Keratinocyte (primary cell): Measurements from ENCODE around the gene ZNF808. TPM values are rescaled to one million over a fixed set of nuclear protein-coding genes. Genes with fewer than 3 reads are reported as not detected.
"Not testable (repeated sequence)": the region's sequence is repeated elsewhere in the genome, so short reads cannot be mapped to it uniquely, and the experiment has no call there.

ENCODE experiments used
- DNase-seq: peaks from one replicate; pipeline ENCODE4 v3.0.0-alpha.2; 2011; ENCODE audit warnings: low read depth, missing footprints, low spot score
- FAIRE-seq: peaks from 2 replicates; lab custom pipeline; 2011; peaks lifted over from hg19 to GRCh38; lab: Jason Lieb, UNC
- H2AFZ ChIP-seq: 2 replicates; pipeline ENCODE4 v1.6.0; 2012; ENCODE audit warnings: low read length, control low read depth, inconsistent platforms; ENCODE audit not compliant: control insufficient read depth
- H3K27ac ChIP-seq: 2 replicates; pipeline ENCODE4 v1.5.1; 2011; ENCODE audit warnings: low read length; ENCODE audit not compliant: control insufficient read depth, insufficient read depth
- H3K27me3 ChIP-seq: 3 replicates; pipeline ENCODE4 v1.6.0; 2011; ENCODE audit warnings: low read length; ENCODE audit not compliant: control insufficient read depth, insufficient read depth; ENCODE audit errors: extremely low read depth
- H3K36me3 ChIP-seq, 2 experiments: 2 replicates in 1 of 2; 3 replicates in 1 of 2; pipeline ENCODE4 v1.5.1; 2011; ENCODE audit warnings: low read length in 2 of 2, mild to moderate bottlenecking in 1 of 2; ENCODE audit not compliant: control insufficient read depth in 2 of 2, insufficient read depth in 2 of 2; ENCODE audit errors: extremely low read depth in 1 of 2
- H3K4me1 ChIP-seq: 3 replicates; pipeline ENCODE4 v1.5.1; 2011; ENCODE audit warnings: low read length; ENCODE audit not compliant: control insufficient read depth, insufficient read depth; ENCODE audit errors: extremely low read depth
- H3K4me2 ChIP-seq: 3 replicates; pipeline ENCODE4 v1.6.0; 2011; ENCODE audit warnings: low read depth, low read length; ENCODE audit not compliant: control insufficient read depth, insufficient read depth; ENCODE audit errors: extremely low read depth
- H3K4me3 ChIP-seq, 3 experiments: fragments of 200-600 bp in 1 of 3; sonication (generic) in 1 of 3; 2 replicates in 2 of 3; 3 replicates in 1 of 3; pipeline ENCODE4 v1.5.1; 2011 to 2016; ENCODE audit warnings: low read length in 3 of 3, mild to moderate bottlenecking in 3 of 3, control low read depth in 2 of 3, inconsistent platforms in 1 of 3, low read depth in 1 of 3, mixed read lengths in 1 of 3, mixed run types in 1 of 3, moderate library complexity in 1 of 3; ENCODE audit not compliant: control insufficient read depth in 2 of 3, insufficient read depth in 2 of 3; ENCODE audit errors: extremely low read depth in 1 of 3
- H3K79me2 ChIP-seq: 2 replicates; pipeline ENCODE4 v1.6.0; 2012; ENCODE audit warnings: low read length; ENCODE audit not compliant: control insufficient read depth, insufficient read depth
- H3K9ac ChIP-seq: 3 replicates; pipeline ENCODE4 v1.6.0; 2011; ENCODE audit warnings: low read length; ENCODE audit not compliant: control insufficient read depth, insufficient read depth; ENCODE audit errors: extremely low read depth
- H3K9me1 ChIP-seq: 3 replicates; pipeline ENCODE4 v1.6.0; 2011; ENCODE audit warnings: low read length; ENCODE audit not compliant: control insufficient read depth, insufficient read depth; ENCODE audit errors: extremely low read depth
- H3K9me3 ChIP-seq: 2 replicates; pipeline ENCODE4 v1.5.1; 2012; ENCODE audit warnings: low read depth, low read length; ENCODE audit not compliant: control insufficient read depth
- H4K20me1 ChIP-seq: 3 replicates; pipeline ENCODE4 v1.6.0; 2011; ENCODE audit warnings: low read length; ENCODE audit not compliant: control insufficient read depth, insufficient read depth; ENCODE audit errors: extremely low read depth
- CTCF ChIP-seq, 3 experiments: IDR thresholded peaks in 1 of 3; conservative IDR thresholded peaks in 1 of 3; optimal IDR thresholded peaks in 1 of 3; 2 replicates in 2 of 3; 3 replicates in 1 of 3; pipeline versions ENCODE3 to v1.5.1; 2011; ENCODE audit warnings: low read length in 3 of 3, mild to moderate bottlenecking in 3 of 3, moderate library complexity in 2 of 3, control low read depth in 1 of 3, inconsistent platforms in 1 of 3; ENCODE audit not compliant: insufficient read depth in 2 of 3; ENCODE audit errors: extremely low read depth in 1 of 3
- EZH2 ChIP-seq: IDR thresholded peaks from one replicate; pipeline ENCODE4 v1.6.1; 2012; ENCODE audit warnings: inconsistent platforms, mild to moderate bottlenecking, low read length, moderate library complexity
- dilution Hi-C: fragments of 300-500 bp; cut with MboI; formaldehyde crosslinking; loops from one replicate; pipeline ENCODE4 v1.7.0; 2020; ENCODE audit warnings: low sequenced_read_pairs; ENCODE audit not compliant: extremely low pct_ligation_motif_present
- polyA plus RNA-seq, 5 experiments: library from polyadenylated mRNA; depleted of rRNA in 3 of 5; stranded (reverse) in 3 of 5; stranded (forward) in 1 of 5; unstranded in 1 of 5; fragments of >200 nt; gene quantifications; 1 replicate in 1 of 5; 2 replicates in 3 of 5; 3 replicates in 1 of 5; pipeline versions ENCODE4 v1.2.1 to v1.2.3, GENCODE V29; 2011 to 2012; ENCODE audit warnings: missing spikeins in 2 of 5, low read depth in 1 of 5, low replicate concordance in 1 of 5

The ZNF808 gene
- polyA plus RNA-seq, 1 donor (not counting 4 experiments of a cell fraction or from before 2014, with no cell fraction given): 6.8 TPM

GRCh38 chr19:52600639-52601024 is 73.2 kb downstream of the ZNF808 start:
- no peak for FAIRE-seq
- no peak overlapping the region for H3K27ac ChIP-seq
- no peaks in the 10 kb centered on the region for H3K27me3 ChIP-seq
- peaks cover 4% of the 10 kb centered on the region for H3K9me3 ChIP-seq
- no peaks in the 10 kb centered on the region for H4K20me1 ChIP-seq
- no peak for DNase-seq
- H3K4me3 ChIP-seq: peak overlapping the region; percentile 69 to 83 (median 78)
- dilution Hi-C loops: no loop called here
- peaks cover 2% of the 10 kb centered on the region for H3K79me2 ChIP-seq
- H3K4me1 ChIP-seq: peaks cover 4% of the 10 kb centered on the region
- peaks cover 0 to 8% of the 10 kb centered on the region in 2 experiments for H3K36me3 ChIP-seq
- TF ChIP-seq EZH2: no peak
- TF ChIP-seq CTCF (optimal IDR thresholded peaks at IDR 0.05 in 1 of 3, IDR thresholded peaks at IDR 0.05 in 1 of 3, conservative IDR thresholded peaks at IDR 0.05 in 1 of 3; ENCODE audit: extremely low read depth in 1 of 3, insufficient read depth in 2 of 3, low read length in 3 of 3): no peak
- peak overlapping the region; percentile 86 for H3K4me2 ChIP-seq
- H3K9ac ChIP-seq: peak overlapping the region; percentile 28
- H3K9me1 ChIP-seq: no peaks in the 10 kb centered on the region
- H2AFZ ChIP-seq: peak overlapping the region; percentile 53

- Histone ChIP-seq H3K36me3 (peaks cover 0 to 6% of the 10 kb centered on the region in 2 experiments), H3K79me2 (peaks cover 2% of the 10 kb centered on the region), H3K9me1 (no peaks in the 10 kb centered on the region), H3K4me1 (peaks cover 4% of the 10 kb centered on the region), H3K27me3 (no peaks in the 10 kb centered on the region), H3K9ac (peak overlapping the region; percentile 73), H3K4me3 (peak overlapping the region; percentile 69 to 83 (median 78)), H3K9me3 (no peaks in the 10 kb centered on the region), H3K27ac (peak overlapping the region; percentile 54), H3K4me2 (peak overlapping the region; percentile 86), H4K20me1 (no peaks in the 10 kb centered on the region), H2AFZ (peak overlapping the region; percentile 89)
- FAIRE-seq (no peak), DNase-seq (peak; percentile 55)
- TF ChIP-seq EZH2 (no peak), CTCF (optimal IDR thresholded peaks at IDR 0.05 in 1 of 3, IDR thresholded peaks at IDR 0.05 in 1 of 3, conservative IDR thresholded peaks at IDR 0.05 in 1 of 3; ENCODE audit: extremely low read depth in 1 of 3, insufficient read depth in 2 of 3, low read length in 3 of 3) (peak in 1 of 3 experiments; percentile 44)
- dilution Hi-C loops: no loop called here
Measured at GRCh38 chr19:52601025-52601973, 73.8 kb downstream of the ZNF808 start.

- H3K79me2 ChIP-seq, H3K27me3 ChIP-seq, FAIRE-seq, H3K36me3 ChIP-seq, dilution Hi-C loops, DNase-seq, H3K9me3 ChIP-seq, H4K20me1 ChIP-seq, H3K4me1 ChIP-seq, H3K9me1 ChIP-seq, H3K27ac ChIP-seq: not testable (repeated sequence)
- H3K9ac ChIP-seq: peak overlapping the region; percentile 73
- peak overlapping the region; percentile 86 for H3K4me2 ChIP-seq
- peak overlapping the region; percentile 89 for H2AFZ ChIP-seq
- peak overlapping the region; percentile 69 to 83 (median 78) for H3K4me3 ChIP-seq
Measured at GRCh38 chr19:52601974-52602366, 74.5 kb downstream of the ZNF808 start.
